ENCODE results near the gene PP2D1. TPM values are rescaled to one million over a fixed set of nuclear protein-coding genes. Genes with fewer than 3 reads are reported as not detected.
A peak's percentile ranks its signal among the peaks of the same experiment; 100 is the strongest.
"Not testable (repeated sequence)": the region's sequence is repeated elsewhere in the genome, so short reads cannot be mapped to it uniquely, and the experiment has no call there.

The PP2D1 gene
- total RNA-seq, 1 donor from 2014 or later: not detected

GRCh38 chr3:19972054-19972453 is 40.0 kb downstream of the PP2D1 start:
- no peak for DNase-seq (ENCODE audit: low read depth)

- DNase-seq (ENCODE audit: low read depth): no peak
Measured at GRCh38 chr3:19970327-19970726, 41.7 kb downstream of the PP2D1 start.

GRCh38 chr3:19967812-19968211 is 44.3 kb downstream of the PP2D1 start:
- no peak for DNase-seq (ENCODE audit: low read depth)

- DNase-seq (ENCODE audit: low read depth): no peak
Measured at GRCh38 chr3:19967208-19967607, 44.9 kb downstream of the PP2D1 start.

- DNase-seq (ENCODE audit: low read depth): peak; percentile 13
Measured at GRCh38 chr3:19961960-19962359, 50.1 kb downstream of the PP2D1 start.

GRCh38 chr3:19960696-19961095 is 51.4 kb downstream of the PP2D1 start:
- no peak for DNase-seq (ENCODE audit: low read depth)

- DNase-seq (ENCODE audit: low read depth): no peak
Measured at GRCh38 chr3:19959505-19959904, 52.6 kb downstream of the PP2D1 start.

GRCh38 chr3:19957354-19957753 is 54.7 kb downstream of the PP2D1 start:
- DNase-seq (ENCODE audit: low read depth): not testable (repeated sequence)

- DNase-seq (ENCODE audit: low read depth): no peak
Measured at GRCh38 chr3:19954676-19955075, 57.4 kb downstream of the PP2D1 start.

- no peak for DNase-seq (ENCODE audit: low read depth)
Measured at GRCh38 chr3:19950316-19950715, 61.7 kb downstream of the PP2D1 start.

GRCh38 chr3:19948226-19948591 is 63.9 kb downstream of the PP2D1 start:
- no peak for DNase-seq (ENCODE audit: low read depth)

- peak; percentile 66 for DNase-seq (ENCODE audit: low read depth)
Measured at GRCh38 chr3:19947549-19948225, 64.4 kb downstream of the PP2D1 start.

- peak; percentile 99 for DNase-seq (ENCODE audit: low read depth)
Measured at GRCh38 chr3:19946832-19947548, 65.1 kb downstream of the PP2D1 start, which contains the start of gene RAB5A. Gene RAB5A, plus strand, starts transcription at chr3:19947097. Its CDS starts 3,802 bp downstream, at chr3:19950899.

- no peak for DNase-seq (ENCODE audit: low read depth)
Measured at GRCh38 chr3:19945969-19946831, 65.9 kb downstream of the PP2D1 start.

GRCh38 chr3:19945534-19945933 is 66.5 kb downstream of the PP2D1 start:
- no peak for DNase-seq (ENCODE audit: low read depth)

- DNase-seq (ENCODE audit: low read depth): no peak
Measured at GRCh38 chr3:19940643-19941042, 71.4 kb downstream of the PP2D1 start.

- no peak for DNase-seq (ENCODE audit: low read depth)
Measured at GRCh38 chr3:19938295-19938627, 73.8 kb downstream of the PP2D1 start.

GRCh38 chr3:19937459-19938294 is 74.4 kb downstream of the PP2D1 start:
- no peak for DNase-seq (ENCODE audit: low read depth)

Measured in myocyte (in vitro differentiated cells).